GM12878 (cell line): ENCODE results near the gene UBASH3B. TPM values are rescaled to one million over a fixed set of nuclear protein-coding genes. Genes with fewer than 3 reads are reported as not detected.

Experiments
- ATAC-seq: fragments of 200-7000 bp; cut with Tn5 transposase; 3 replicates; pipeline ENCODE4 v1.9.1; 2020; ENCODE audit warnings: mild to moderate bottlenecking, moderate library complexity
- BruUV-seq: library from RNA; stranded (reverse); fragments of 400-500 nt; replicated peaks from 2 replicates; lab custom pipeline; 2021; lab: Mats Ljungman, UMichigan
- CTCF ChIA-PET: fragments of 300-600 bp; sonication (Branson Sonifier 250); formaldehyde crosslinking; extraction: SDS; loops from one replicate; lab custom pipeline; 2021; ENCODE audit warnings: inconsistent platforms; lab: Yijun Ruan, JAX
- POLR2A ChIA-PET: fragments of 350-600 bp; formaldehyde crosslinking; extraction: SDS; loops from one replicate; lab custom pipeline; 2021; ENCODE audit warnings: inconsistent platforms; lab: Charles Lee
- RAD21 ChIA-PET: fragments of 300-600 bp; sonication (Branson Sonifier 250); formaldehyde crosslinking; loops from one replicate; lab custom pipeline; 2023; ENCODE audit warnings: antibody characterized with exemption; ENCODE audit not compliant: unreplicated experiment; lab: Charles Lee
- SMC1A ChIA-PET: fragments of 300-600 bp; sonication (Branson Sonifier 250); formaldehyde crosslinking; loops from one replicate; lab custom pipeline; 2023; ENCODE audit not compliant: unreplicated experiment, uncharacterized antibody; lab: Charles Lee
- DNase-seq: peaks from one replicate; pipeline ENCODE4 v3.0.0-alpha.2; 2011; ENCODE audit warnings: low read depth, low spot score
- FAIRE-seq: peaks from 3 replicates; lab custom pipeline; 2011; peaks lifted over from hg19 to GRCh38; lab: Jason Lieb, UNC
- H2AFZ ChIP-seq: 2 replicates; pipeline ENCODE4 v1.6.0; 2011; ENCODE audit warnings: low read depth, low read length, control low read depth; ENCODE audit not compliant: control insufficient read depth
- H3K27ac ChIP-seq: 2 replicates; pipeline ENCODE4 v1.5.1; 2011; ENCODE audit warnings: control low read depth; ENCODE audit not compliant: control insufficient read depth, insufficient read depth
- H3K27me3 ChIP-seq, 2 experiments: replicated peaks in 1 of 2; 2 replicates each; pipeline versions ENCODE4 v1.6.0 to v1.6.1; 2011; ENCODE audit warnings: low read length in 1 of 2; ENCODE audit not compliant: control insufficient read depth in 2 of 2, insufficient read depth in 2 of 2
- H3K36me3 ChIP-seq, 2 experiments: 2 replicates each; pipeline ENCODE4 v1.5.1; 2011; ENCODE audit warnings: low read length in 1 of 2; ENCODE audit not compliant: control insufficient read depth in 2 of 2, insufficient read depth in 2 of 2
- H3K4me1 ChIP-seq: 2 replicates; pipeline ENCODE4 v1.6.1; 2011; ENCODE audit warnings: mild to moderate bottlenecking, low read length, moderate library complexity, mixed read lengths; ENCODE audit not compliant: control insufficient read depth, insufficient read depth
- H3K4me2 ChIP-seq: 2 replicates; pipeline ENCODE4 v1.6.0; 2011; ENCODE audit warnings: control low read depth; ENCODE audit not compliant: control insufficient read depth, insufficient read depth
- H3K4me3 ChIP-seq: fragments of 200-600 bp; sonication (generic); 2 replicates; pipeline ENCODE4 v1.5.1; 2016
- H3K79me2 ChIP-seq: 2 replicates; pipeline ENCODE4 v1.6.0; 2011; ENCODE audit warnings: low read length; ENCODE audit not compliant: control insufficient read depth, insufficient read depth
- H3K9ac ChIP-seq: 2 replicates; pipeline ENCODE4 v1.8.0; 2011; ENCODE audit warnings: low read length, control low read depth, mixed read lengths; ENCODE audit not compliant: control insufficient read depth, insufficient read depth
- H3K9me3 ChIP-seq: replicated peaks from 3 replicates; pipeline ENCODE4 v1.5.1; 2011; ENCODE audit warnings: mild to moderate bottlenecking, low read length; ENCODE audit not compliant: control insufficient read depth, insufficient read depth
- H4K20me1 ChIP-seq: 2 replicates; pipeline ENCODE4 v1.6.0; 2011; ENCODE audit not compliant: control insufficient read depth, insufficient read depth
- BACH1 ChIP-seq: fragments of 450-650 bp; IDR thresholded peaks from 2 replicates; pipeline ENCODE4 v1.6.1; 2017; ENCODE audit warnings: mild to moderate bottlenecking, borderline replicate concordance
- BCL11A ChIP-seq: IDR thresholded peaks from 2 replicates; pipeline ENCODE4 v1.6.1; 2011; ENCODE audit warnings: low read depth, low read length
- CREB1 ChIP-seq: IDR thresholded peaks from 2 replicates; pipeline ENCODE4 v1.6.1; 2012; ENCODE audit warnings: low read depth, mild to moderate bottlenecking, inconsistent platforms
- IRF4 ChIP-seq: IDR thresholded peaks from 2 replicates; pipeline ENCODE4 v1.6.1; 2011; ENCODE audit warnings: low read depth, low read length
- MTA3 ChIP-seq: IDR thresholded peaks from 2 replicates; pipeline ENCODE4 v1.6.1; 2012; ENCODE audit warnings: low read length, inconsistent platforms, borderline replicate concordance
- MXI1 ChIP-seq: fragments of 150-350 bp; IDR thresholded peaks from 2 replicates; pipeline ENCODE4 v1.6.1; 2011; ENCODE audit warnings: low read depth, mild to moderate bottlenecking, inconsistent platforms, low read length, improper control_type of control experiment
- PAX8 ChIP-seq: fragments of 450-650 bp; IDR thresholded peaks from 2 replicates; pipeline ENCODE4 v1.6.1; 2017; ENCODE audit warnings: mild to moderate bottlenecking, moderate library complexity
- RCOR1 ChIP-seq: conservative IDR thresholded peaks from 2 replicates; pipeline ENCODE4 v1.6.1; 2012; ENCODE audit warnings: low read depth, low read length, improper control_type of control experiment
- WGBS: methylation state at CpG from one replicate; pipeline ENCODE4 v1.1.6; 2016; ENCODE audit warnings: low lambda C conversion rate; ENCODE audit not compliant: insufficient replicate concordance, insufficient coverage; ENCODE audit errors: missing lambda C conversion rate; 5-methylcytosine and 5-hydroxymethylcytosine counted together
- in situ Hi-C: fragments of 300-500 bp; cut with MboI; formaldehyde crosslinking; loops from 9 replicates; pipeline ENCODE4 v1.14.3; 2018; ENCODE audit warnings: mixed read lengths
- intact Hi-C: fragments of 100-400 bp; cut with micrococcal nuclease; formaldehyde crosslinking; loops from one replicate; pipeline ENCODE4 v1.14.2; 2022; ENCODE audit not compliant: unreplicated experiment
- polyA plus RNA-seq, 11 experiments: library from polyadenylated mRNA; depleted of rRNA in 4 of 11; unstranded in 6 of 11; stranded (reverse) in 5 of 11; fragments of >200 nt; fragmentation: Nextera tagmentation in 4 of 11; fragmentation: Illumina TruSeq in 1 of 11; extraction: Ambion mirVana in 4 of 11; extraction: Trizol in 1 of 11; gene quantifications; 1 replicate in 1 of 11; 2 replicates in 10 of 11; pipeline versions ENCODE4 v1.2.1 to v1.2.3, GENCODE V29; 2011 to 2016; ENCODE audit warnings: inconsistent platforms in 2 of 11, missing spikeins in 2 of 11, low read depth in 1 of 11
- total RNA-seq, 4 experiments: library from RNA; depleted of rRNA in 3 of 4; stranded (reverse); fragments of >200 nt in 3 of 4; fragmentation: Illumina TruSeq in 1 of 4; extraction: Trizol in 1 of 4; gene quantifications; 2 replicates each; pipeline versions ENCODE4 v1.2.1 to v1.2.3, GENCODE V29; 2013 to 2021
- TF ChIP-seq, protein P1 (sequence below): fragments of 450-650 bp; IDR thresholded peaks from 2 replicates; pipeline ENCODE4 v1.6.1; 2017; ENCODE audit warnings: borderline replicate concordance
- TF ChIP-seq, protein P2 (sequence below): IDR thresholded peaks from 2 replicates; pipeline ENCODE4 v1.6.1; 2011; ENCODE audit warnings: mild to moderate bottlenecking, low read depth, low read length, moderate library complexity; ENCODE audit not compliant: insufficient replicate concordance
- TF ChIP-seq, protein P3 (sequence below): fragments of 450-650 bp; formaldehyde crosslinking; IDR thresholded peaks from 2 replicates; pipeline ENCODE4 v1.5.0; 2022; ENCODE audit warnings: mild to moderate bottlenecking, missing genetic modification characterization

The UBASH3B gene
- total and polyA plus RNA-seq, 10 of the 15 experiments (the other 5 are each of a cell fraction or from before 2014, with no cell fraction given): 0.18 to 3.3 (median 0.57) TPM

DNA sequence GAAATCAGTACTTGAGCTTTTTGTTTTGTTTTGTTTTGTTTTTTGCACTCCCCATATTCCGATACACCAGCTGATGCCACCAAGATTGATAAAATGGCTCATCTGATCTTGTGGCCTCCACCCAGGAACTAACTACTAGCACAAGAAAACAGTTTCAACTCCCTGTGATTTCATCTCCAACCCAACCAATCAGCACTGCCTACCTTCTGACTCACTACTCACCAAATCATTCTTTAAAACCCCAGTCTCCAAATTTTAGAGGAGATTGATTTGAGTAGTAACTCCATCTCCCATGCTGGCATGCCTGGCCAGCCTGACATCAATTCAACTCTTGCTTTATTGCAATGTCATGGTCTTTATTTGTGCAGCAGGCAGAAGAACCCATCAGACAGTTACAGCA lies 166.7 kb downstream of the UBASH3B start:
- BruUV-seq: no TSS peak
- intact Hi-C loops (no loop called here), in situ Hi-C loops (no loop called here)
- DNase-seq (no peak), FAIRE-seq (no peak), ATAC-seq (no peak)
- no peaks in the 10 kb centered on the region for H3K79me2 ChIP-seq
- SMC1A ChIA-PET: interaction anchor here (1.1 to 13.9 kb wide), 8 partner anchors 11 to 232 kb away, joined by 3 to 485 read pairs (median 12); partner anchors contain the start of gene CRTAM
- no peak overlapping the region for H3K9ac ChIP-seq
- no peaks in the 10 kb centered on the region for H3K36me3 ChIP-seq
- no peaks in the 10 kb centered on the region for H3K27me3 ChIP-seq
- no peak overlapping the region for H2AFZ ChIP-seq
- no peaks in the 10 kb centered on the region for H4K20me1 ChIP-seq
- RAD21 ChIA-PET: interaction anchor here (1.2 to 12.4 kb wide), 6 partner anchors 11 to 194 kb away, joined by 3 to 293 read pairs (median 8); no protein-coding TSS in a partner anchor
- no peaks in the 10 kb centered on the region for H3K4me1 ChIP-seq
- CTCF ChIA-PET: interaction anchor here (0.6 to 14.0 kb wide), 4 partner anchors 12 to 33 kb away, joined by 3 to 484 read pairs (median 23); no protein-coding TSS in a partner anchor
- no peak overlapping the region for H3K4me2 ChIP-seq
- POLR2A ChIA-PET: interaction anchor here (1.1 to 1.7 kb wide), 2 partner anchors 13 to 16 kb away, joined by 5 to 7 read pairs; partner anchors contain the start of gene CRTAM
- H3K4me3 ChIP-seq: no peak overlapping the region
- WGBS: 100% methylated on average over 1 of the region's 1 CpG
- H3K27ac ChIP-seq: no peak overlapping the region
- no peaks in the 10 kb centered on the region; the same call in 2 of the 3 replicates for H3K9me3 ChIP-seq
- TF ChIP-seq IRF4 (no peak), MXI1 (no peak), CREB1 (no peak), MTA3 (no peak), PAX8 (no peak), BCL11A (no peak), BACH1 (no peak), RCOR1 (no peak)
- TF ChIP-seq, protein P1, sequence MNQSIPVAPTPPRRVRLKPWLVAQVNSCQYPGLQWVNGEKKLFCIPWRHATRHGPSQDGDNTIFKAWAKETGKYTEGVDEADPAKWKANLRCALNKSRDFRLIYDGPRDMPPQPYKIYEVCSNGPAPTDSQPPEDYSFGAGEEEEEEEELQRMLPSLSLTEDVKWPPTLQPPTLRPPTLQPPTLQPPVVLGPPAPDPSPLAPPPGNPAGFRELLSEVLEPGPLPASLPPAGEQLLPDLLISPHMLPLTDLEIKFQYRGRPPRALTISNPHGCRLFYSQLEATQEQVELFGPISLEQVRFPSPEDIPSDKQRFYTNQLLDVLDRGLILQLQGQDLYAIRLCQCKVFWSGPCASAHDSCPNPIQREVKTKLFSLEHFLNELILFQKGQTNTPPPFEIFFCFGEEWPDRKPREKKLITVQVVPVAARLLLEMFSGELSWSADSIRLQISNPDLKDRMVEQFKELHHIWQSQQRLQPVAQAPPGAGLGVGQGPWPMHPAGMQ: no peak
- TF ChIP-seq, protein P2, sequence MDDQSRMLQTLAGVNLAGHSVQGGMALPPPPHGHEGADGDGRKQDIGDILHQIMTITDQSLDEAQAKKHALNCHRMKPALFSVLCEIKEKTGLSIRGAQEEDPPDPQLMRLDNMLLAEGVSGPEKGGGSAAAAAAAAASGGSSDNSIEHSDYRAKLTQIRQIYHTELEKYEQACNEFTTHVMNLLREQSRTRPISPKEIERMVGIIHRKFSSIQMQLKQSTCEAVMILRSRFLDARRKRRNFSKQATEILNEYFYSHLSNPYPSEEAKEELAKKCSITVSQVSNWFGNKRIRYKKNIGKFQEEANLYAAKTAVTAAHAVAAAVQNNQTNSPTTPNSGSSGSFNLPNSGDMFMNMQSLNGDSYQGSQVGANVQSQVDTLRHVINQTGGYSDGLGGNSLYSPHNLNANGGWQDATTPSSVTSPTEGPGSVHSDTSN: no peak
- TF ChIP-seq, protein P3, sequence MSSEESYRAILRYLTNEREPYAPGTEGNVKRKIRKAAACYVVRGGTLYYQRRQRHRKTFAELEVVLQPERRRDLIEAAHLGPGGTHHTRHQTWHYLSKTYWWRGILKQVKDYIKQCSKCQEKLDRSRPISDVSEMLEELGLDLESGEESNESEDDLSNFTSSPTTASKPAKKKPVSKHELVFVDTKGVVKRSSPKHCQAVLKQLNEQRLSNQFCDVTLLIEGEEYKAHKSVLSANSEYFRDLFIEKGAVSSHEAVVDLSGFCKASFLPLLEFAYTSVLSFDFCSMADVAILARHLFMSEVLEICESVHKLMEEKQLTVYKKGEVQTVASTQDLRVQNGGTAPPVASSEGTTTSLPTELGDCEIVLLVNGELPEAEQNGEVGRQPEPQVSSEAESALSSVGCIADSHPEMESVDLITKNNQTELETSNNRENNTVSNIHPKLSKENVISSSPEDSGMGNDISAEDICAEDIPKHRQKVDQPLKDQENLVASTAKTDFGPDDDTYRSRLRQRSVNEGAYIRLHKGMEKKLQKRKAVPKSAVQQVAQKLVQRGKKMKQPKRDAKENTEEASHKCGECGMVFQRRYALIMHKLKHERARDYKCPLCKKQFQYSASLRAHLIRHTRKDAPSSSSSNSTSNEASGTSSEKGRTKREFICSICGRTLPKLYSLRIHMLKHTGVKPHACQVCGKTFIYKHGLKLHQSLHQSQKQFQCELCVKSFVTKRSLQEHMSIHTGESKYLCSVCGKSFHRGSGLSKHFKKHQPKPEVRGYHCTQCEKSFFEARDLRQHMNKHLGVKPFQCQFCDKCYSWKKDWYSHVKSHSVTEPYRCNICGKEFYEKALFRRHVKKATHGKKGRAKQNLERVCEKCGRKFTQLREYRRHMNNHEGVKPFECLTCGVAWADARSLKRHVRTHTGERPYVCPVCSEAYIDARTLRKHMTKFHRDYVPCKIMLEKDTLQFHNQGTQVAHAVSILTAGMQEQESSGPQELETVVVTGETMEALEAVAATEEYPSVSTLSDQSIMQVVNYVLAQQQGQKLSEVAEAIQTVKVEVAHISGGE (CRISPR knock-in tag): no peak
